Measurements from ENCODE around the gene SMOC2. TPM values are rescaled to one million over a fixed set of nuclear protein-coding genes. Genes with fewer than 3 reads are reported as not detected.
"Not testable (repeated sequence)": the region's sequence is repeated elsewhere in the genome, so short reads cannot be mapped to it uniquely, and the experiment has no call there.

The SMOC2 gene
- total RNA-seq, 2 donors from 2014 or later = 25.6 to 29.6 TPM

GRCh38 chr6:168691774-168692173, 250.8 kb downstream of the SMOC2 start:
- intact Hi-C loops (cut with DNase I) = no loop called here
- Histone ChIP-seq H3K4me3 (no peak overlapping the region), H3K27ac (no peak overlapping the region), H3K9ac (ENCODE audit: low read depth in 2 of 2, low read length in 2 of 2) (no peak overlapping the region), H3K4me1 (no peaks in the 10 kb centered on the region), H3K9me3 (no peaks in the 10 kb centered on the region), H3K36me3 (no peaks in the 10 kb centered on the region), H3K27me3 (no peaks in the 10 kb centered on the region)
- no peak for TF ChIP-seq CTCF (IDR thresholded peaks at IDR 0.05)
- no peak for DNase-seq

- Histone ChIP-seq H3K4me1 (no peaks in the 10 kb centered on the region), H3K4me3 (no peak overlapping the region), H3K9ac (ENCODE audit: low read depth in 2 of 2, low read length in 2 of 2) (no peak overlapping the region), H3K27ac (no peak overlapping the region), H3K36me3 (no peaks in the 10 kb centered on the region), H3K9me3 (no peaks in the 10 kb centered on the region), H3K27me3 (no peaks in the 10 kb centered on the region)
- intact Hi-C loops (cut with DNase I) = no loop called here
- DNase-seq = no peak
- TF ChIP-seq CTCF (IDR thresholded peaks at IDR 0.05) = no peak
Measured at GRCh38 chr6:168692193-168692914, 251.4 kb downstream of the SMOC2 start.

DNA sequence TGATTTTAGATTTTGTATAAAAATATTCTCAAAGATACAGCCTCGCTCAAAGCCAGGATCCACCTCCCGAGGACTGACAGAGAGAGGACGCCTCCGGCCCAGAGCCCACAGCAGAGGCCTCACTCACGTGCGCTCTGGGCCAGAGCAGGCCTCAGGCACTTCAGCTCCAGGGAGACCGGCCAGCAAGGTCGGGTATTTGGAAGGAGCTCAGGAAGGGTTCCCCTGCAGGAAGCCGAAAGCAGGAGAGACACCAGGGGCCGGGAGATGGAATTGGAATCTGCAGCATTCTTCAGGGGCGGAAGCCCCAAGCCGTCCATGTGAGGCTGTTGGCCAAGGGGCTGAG, 251.9 kb downstream of the SMOC2 start:
- DNase-seq; H3K36me3 ChIP-seq; H3K27me3 ChIP-seq; intact Hi-C loops (cut with DNase I); H3K9me3 ChIP-seq; H3K4me1 ChIP-seq; H3K9ac ChIP-seq (ENCODE audit: low read depth in 2 of 2, low read length in 2 of 2); H3K4me3 ChIP-seq; H3K27ac ChIP-seq: not testable (repeated sequence)

DNA sequence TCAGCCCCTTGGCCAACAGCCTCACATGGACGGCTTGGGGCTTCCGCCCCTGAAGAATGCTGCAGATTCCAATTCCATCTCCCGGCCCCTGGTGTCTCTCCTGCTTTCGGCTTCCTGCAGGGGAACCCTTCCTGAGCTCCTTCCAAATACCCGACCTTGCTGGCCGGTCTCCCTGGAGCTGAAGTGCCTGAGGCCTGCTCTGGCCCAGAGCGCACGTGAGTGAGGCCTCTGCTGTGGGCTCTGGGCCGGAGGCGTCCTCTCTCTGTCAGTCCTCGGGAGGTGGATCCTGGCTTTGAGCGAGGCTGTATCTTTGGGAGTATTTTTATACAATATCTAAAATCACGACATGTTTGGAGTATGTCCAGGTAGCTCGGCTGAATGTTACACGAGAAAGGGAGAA, 253.8 kb downstream of the SMOC2 start:
- H3K9me3 ChIP-seq; H3K27me3 ChIP-seq; intact Hi-C loops (cut with DNase I); H3K4me1 ChIP-seq; DNase-seq; H3K4me3 ChIP-seq; H3K9ac ChIP-seq (ENCODE audit: low read depth in 2 of 2, low read length in 2 of 2); H3K27ac ChIP-seq; H3K36me3 ChIP-seq: not testable (repeated sequence)

DNA sequence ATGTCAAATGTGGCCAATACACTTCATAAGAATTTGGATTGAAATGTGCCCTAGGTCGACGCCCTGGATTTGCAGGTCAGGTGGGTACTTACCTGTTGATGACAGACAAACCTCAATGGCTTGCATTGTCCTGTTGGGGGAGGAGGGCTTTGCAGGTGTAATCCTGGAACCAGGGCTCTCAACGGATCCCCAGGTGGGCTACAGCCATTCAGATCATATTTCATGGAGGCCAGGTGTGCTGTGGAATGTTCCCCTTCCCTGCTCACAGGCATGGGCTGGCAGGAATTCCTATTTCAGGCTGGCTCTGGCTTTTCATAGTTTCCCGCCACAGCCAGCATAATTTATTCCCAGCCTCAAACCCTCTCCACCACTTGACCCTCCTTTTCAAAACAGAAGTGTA, 254.7 kb downstream of the SMOC2 start:
- intact Hi-C loops (cut with DNase I) = no loop called here
- no peak for DNase-seq
- no peak for TF ChIP-seq CTCF (IDR thresholded peaks at IDR 0.05)

DNA sequence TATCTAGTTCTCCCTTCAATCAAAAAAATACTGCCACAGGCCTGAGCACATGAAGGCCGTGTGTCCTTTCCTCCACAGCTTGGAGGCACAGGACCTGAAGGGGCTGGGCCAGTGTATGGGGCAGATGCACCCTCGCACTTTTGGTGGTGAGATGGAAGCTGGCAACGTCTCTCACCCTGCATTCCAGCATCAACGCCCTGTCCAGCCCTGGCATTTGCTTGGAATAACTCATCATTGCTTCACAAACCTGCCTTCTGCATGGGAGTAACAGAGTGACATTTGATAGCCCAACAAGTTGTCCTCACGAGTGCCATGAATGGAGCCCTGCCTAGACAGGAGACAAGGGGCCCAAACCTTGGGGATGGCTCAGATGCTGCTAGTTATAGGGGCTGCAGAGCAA, 257.9 kb downstream of the SMOC2 start:
- no peak overlapping the region for H3K27ac ChIP-seq
- H3K9ac ChIP-seq (ENCODE audit: low read depth in 2 of 2, low read length in 2 of 2) = no peak overlapping the region
- no peak overlapping the region for H3K4me3 ChIP-seq
- no peaks in the 10 kb centered on the region for H3K36me3 ChIP-seq
- no peak for TF ChIP-seq CTCF (IDR thresholded peaks at IDR 0.05)
- H3K27me3 ChIP-seq = no peaks in the 10 kb centered on the region
- no peaks in the 10 kb centered on the region for H3K9me3 ChIP-seq
- no peaks in the 10 kb centered on the region for H3K4me1 ChIP-seq
- intact Hi-C loops (cut with DNase I) = no loop called here
- no peak for DNase-seq

More for the DNA sequence above, 254.7 kb downstream of the SMOC2 start:
- Histone ChIP-seq H3K9ac (ENCODE audit: low read depth in 2 of 2, low read length in 2 of 2) (no peak overlapping the region), H3K27ac (no peak overlapping the region), H3K4me3 (no peak overlapping the region), H3K9me3 (no peaks in the 10 kb centered on the region), H3K4me1 (no peaks in the 10 kb centered on the region), H3K36me3 (no peaks in the 10 kb centered on the region), H3K27me3 (no peaks in the 10 kb centered on the region)
